A673 (cell line): ENCODE results near the gene HRC.

Experiments used
- CTCF ChIP-seq: fragments of 300-800, 200-600 bp; sonication (generic); conservative IDR thresholded peaks from 2 replicates; pipeline ENCODE4 v1.5.1; 2017; ENCODE audit warnings: low read depth, mild to moderate bottlenecking, antibody characterized with exemption, low read length, moderate library complexity, mixed read lengths
- EZH2 ChIP-seq: fragments of 200-600 bp; sonication (generic); IDR thresholded peaks from 2 replicates; pipeline ENCODE4 v1.6.1; 2017; ENCODE audit warnings: borderline replicate concordance, low read depth, mild to moderate bottlenecking, mixed read lengths, antibody characterized with exemption, low read length; ENCODE audit not compliant: poor library complexity, severe bottlenecking

DNA sequence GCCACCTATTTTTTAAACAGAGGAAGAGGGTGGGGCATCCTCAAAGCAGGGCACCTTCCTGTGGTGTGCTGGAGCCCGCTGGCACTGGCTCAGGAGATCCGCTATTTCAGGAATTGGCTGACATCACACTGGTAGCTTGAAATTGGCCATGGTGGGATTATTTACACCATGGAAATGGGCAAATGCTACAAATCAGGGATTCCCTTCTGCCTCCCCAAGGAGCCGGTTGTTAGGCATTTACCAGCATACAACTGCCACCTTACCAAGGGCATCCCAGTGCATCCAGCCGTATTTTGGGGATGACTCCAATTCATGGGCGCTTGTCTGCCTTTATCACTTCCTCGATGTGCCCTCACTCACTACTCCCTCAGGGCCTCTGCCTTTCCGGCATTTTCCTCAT lies 14.2 kb downstream of the HRC start:
- TF ChIP-seq EZH2 (no peak), CTCF (no peak)
